ENCODE measurements around the gene TLDC2.

- TF ChIP-seq, protein P1, sequence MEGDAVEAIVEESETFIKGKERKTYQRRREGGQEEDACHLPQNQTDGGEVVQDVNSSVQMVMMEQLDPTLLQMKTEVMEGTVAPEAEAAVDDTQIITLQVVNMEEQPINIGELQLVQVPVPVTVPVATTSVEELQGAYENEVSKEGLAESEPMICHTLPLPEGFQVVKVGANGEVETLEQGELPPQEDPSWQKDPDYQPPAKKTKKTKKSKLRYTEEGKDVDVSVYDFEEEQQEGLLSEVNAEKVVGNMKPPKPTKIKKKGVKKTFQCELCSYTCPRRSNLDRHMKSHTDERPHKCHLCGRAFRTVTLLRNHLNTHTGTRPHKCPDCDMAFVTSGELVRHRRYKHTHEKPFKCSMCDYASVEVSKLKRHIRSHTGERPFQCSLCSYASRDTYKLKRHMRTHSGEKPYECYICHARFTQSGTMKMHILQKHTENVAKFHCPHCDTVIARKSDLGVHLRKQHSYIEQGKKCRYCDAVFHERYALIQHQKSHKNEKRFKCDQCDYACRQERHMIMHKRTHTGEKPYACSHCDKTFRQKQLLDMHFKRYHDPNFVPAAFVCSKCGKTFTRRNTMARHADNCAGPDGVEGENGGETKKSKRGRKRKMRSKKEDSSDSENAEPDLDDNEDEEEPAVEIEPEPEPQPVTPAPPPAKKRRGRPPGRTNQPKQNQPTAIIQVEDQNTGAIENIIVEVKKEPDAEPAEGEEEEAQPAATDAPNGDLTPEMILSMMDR (IDR thresholded peaks at IDR 0.05): no peak
- TF ChIP-seq POLR2A (IDR thresholded peaks at IDR 0.05): no peak
These were observed 15.3 kb downstream of the TLDC2 start for GRCh38 chr20:36891211-36891610.
